HCT116 (cell line): ENCODE results near the gene CTNND1. TPM values are rescaled to one million over a fixed set of nuclear protein-coding genes. Genes with fewer than 3 reads are reported as not detected.

Experiments used
- ATAC-seq: fragments of 200-7000 bp; cut with Tn5 transposase; 2 replicates; pipeline ENCODE4 v1.9.1; 2020; ENCODE audit warnings: mild to moderate bottlenecking, moderate library complexity
- BruUV-seq: library from RNA; stranded (reverse); fragments of 400-500 nt; replicated peaks from 2 replicates; lab custom pipeline; 2021; lab: Mats Ljungman, UMichigan
- CTCF ChIA-PET: fragments of 300-600 bp; sonication (Branson Sonifier 250); formaldehyde crosslinking; loops from one replicate; lab custom pipeline; 2021; ENCODE audit warnings: antibody characterized with exemption; lab: Charles Lee
- POLR2A ChIA-PET: fragments of 300-600, 350-600 bp; sonication (Branson Sonifier 250); formaldehyde crosslinking; loops from one replicate; lab custom pipeline; 2021; ENCODE audit warnings: antibody characterized with exemption; lab: Charles Lee
- RAD21 ChIA-PET, 2 experiments: fragments of 300-600 bp; sonication (Branson Sonifier 250); formaldehyde crosslinking; loops; one replicate each; lab custom pipeline; 2023; ENCODE audit warnings: low total read pairs in 2 of 2; ENCODE audit not compliant: uncharacterized antibody in 2 of 2, unreplicated experiment in 2 of 2, low non-redundant PET in 1 of 2; lab: Charles Lee
- DNase-seq: peaks from one replicate; pipeline ENCODE4 v3.0.0-alpha.2; 2010; ENCODE audit warnings: low read depth, low spot score
- H2AFZ ChIP-seq: fragments of 200-600 bp; shearing (Covaris generic), sonication (generic); 2 replicates; pipeline ENCODE4 v1.6.1; 2017; ENCODE audit warnings: low read depth, mixed run types, mixed read lengths, antibody characterized with exemption, low read length; ENCODE audit not compliant: poor library complexity, severe bottlenecking
- H3K27ac ChIP-seq: 2 replicates; pipeline ENCODE4 v1.5.1; 2012; ENCODE audit warnings: low read depth, low read length
- H3K27me3 ChIP-seq: fragments of 200-600 bp; sonication (generic); 2 replicates; pipeline ENCODE4 v1.6.1; 2016; ENCODE audit warnings: mixed run types, low read length, mixed read lengths; ENCODE audit not compliant: insufficient read depth
- H3K36me3 ChIP-seq, 2 experiments: fragments of 200-500 bp in 1 of 2; fragments of 200-600 bp in 1 of 2; sonication (Bioruptor generic) in 1 of 2; sonication (generic) in 1 of 2; 2 replicates each; pipeline versions ENCODE4 v1.5.1 to v1.6.1; 2014 to 2016; ENCODE audit warnings: low read length in 2 of 2, inconsistent platforms in 1 of 2, mixed read lengths in 1 of 2, mixed run types in 1 of 2; ENCODE audit not compliant: insufficient read depth in 2 of 2, control insufficient read depth in 1 of 2
- H3K4me1 ChIP-seq, 2 experiments: fragments of 200-600 bp in 1 of 2; sonication (generic) in 1 of 2; 2 replicates each; pipeline versions ENCODE4 v1.5.1 to v1.6.1; 2012 to 2017; ENCODE audit warnings: low read length in 2 of 2, inconsistent platforms in 1 of 2, mild to moderate bottlenecking in 1 of 2, mixed read lengths in 1 of 2, mixed run types in 1 of 2, moderate library complexity in 1 of 2; ENCODE audit not compliant: insufficient read depth in 2 of 2, control insufficient read depth in 1 of 2
- H3K4me2 ChIP-seq: fragments of 200-600 bp; sonication (generic); 2 replicates; pipeline ENCODE4 v1.6.1; 2017; ENCODE audit warnings: mixed run types, low read length, mixed read lengths
- H3K4me3 ChIP-seq, 2 experiments: fragments of 200-600 bp in 1 of 2; sonication (generic) in 1 of 2; replicated peaks in 1 of 2; 2 replicates each; pipeline ENCODE4 v1.5.1; 2011 to 2016; ENCODE audit warnings: low read length in 2 of 2, control low read depth in 1 of 2, low read depth in 1 of 2, mild to moderate bottlenecking in 1 of 2, mixed read lengths in 1 of 2, mixed run types in 1 of 2
- H3K79me2 ChIP-seq: fragments of 200-600 bp; sonication (generic); 2 replicates; pipeline ENCODE4 v1.6.1; 2017; ENCODE audit warnings: mild to moderate bottlenecking, mixed run types, low read length, moderate library complexity, mixed read lengths; ENCODE audit not compliant: insufficient read depth
- H3K9ac ChIP-seq: fragments of 200-600 bp; sonication (generic); 2 replicates; pipeline ENCODE4 v1.6.1; 2016; ENCODE audit warnings: low read length, mixed read lengths
- H3K9me2 ChIP-seq: fragments of 200-600 bp; sonication (generic), shearing (Covaris generic); 2 replicates; pipeline ENCODE4 v1.6.1; 2017; ENCODE audit warnings: mixed run types, mild to moderate bottlenecking, moderate library complexity; ENCODE audit not compliant: insufficient read depth
- H3K9me3 ChIP-seq, 2 experiments: fragments of 200-500 bp in 1 of 2; fragments of 200-600 bp in 1 of 2; sonication (Bioruptor generic) in 1 of 2; sonication (generic) in 1 of 2; 2 replicates each; pipeline ENCODE4 v1.6.1; 2014 to 2017; ENCODE audit warnings: low read length in 2 of 2, mixed read lengths in 2 of 2, inconsistent platforms in 1 of 2, low read depth in 1 of 2, mild to moderate bottlenecking in 1 of 2, mixed run types in 1 of 2, moderate library complexity in 1 of 2; ENCODE audit not compliant: control insufficient read depth in 1 of 2, insufficient read depth in 1 of 2
- H4K20me1 ChIP-seq: fragments of 200-600 bp; sonication (generic), shearing (Covaris generic); 2 replicates; pipeline ENCODE4 v1.6.1; 2017; ENCODE audit warnings: mixed run types, mild to moderate bottlenecking, moderate library complexity; ENCODE audit not compliant: insufficient read depth
- ELF1 ChIP-seq: IDR thresholded peaks from 2 replicates; pipeline ENCODE4 v1.6.1; 2012; ENCODE audit warnings: low read depth, borderline replicate concordance
- EZH2 ChIP-seq: fragments of 200-600 bp; sonication (generic); IDR thresholded peaks from 2 replicates; pipeline ENCODE4 v1.6.1; 2017; ENCODE audit warnings: antibody characterized with exemption, mixed run types
- FOSL1 ChIP-seq: IDR thresholded peaks from 2 replicates; pipeline ENCODE4 v1.6.1; 2012; ENCODE audit warnings: low read depth
- JUND ChIP-seq: IDR thresholded peaks from 2 replicates; pipeline ENCODE4 v1.6.1; 2012
- POLR2A ChIP-seq: IDR thresholded peaks from 2 replicates; pipeline ENCODE4 v1.7.0; 2011; ENCODE audit warnings: borderline replicate concordance; ENCODE audit not compliant: insufficient read depth, insufficient read length; ENCODE audit errors: extremely low read depth
- POLR2AphosphoS5 ChIP-seq: IDR thresholded peaks from 2 replicates; pipeline ENCODE4 v1.6.1; 2011; ENCODE audit warnings: mild to moderate bottlenecking, low read depth, low read length, moderate library complexity
- RAD21 ChIP-seq: IDR thresholded peaks from 2 replicates; pipeline ENCODE4 v1.6.1; 2012; ENCODE audit warnings: low read depth, mild to moderate bottlenecking
- SP1 ChIP-seq: IDR thresholded peaks from 2 replicates; pipeline ENCODE4 v1.6.1; 2012; ENCODE audit warnings: low read depth
- SRF ChIP-seq: IDR thresholded peaks from 2 replicates; pipeline ENCODE4 v1.6.1; 2012; ENCODE audit warnings: low read depth
- intact Hi-C: fragments of 100-400 bp; cut with micrococcal nuclease; formaldehyde crosslinking; loops from 2 replicates; pipeline ENCODE4 v1.10.0; 2022
- total RNA-seq: library from RNA; stranded (reverse); gene quantifications from one replicate; pipeline ENCODE4 v1.2.1, GENCODE V29; 2021; ENCODE audit not compliant: unreplicated experiment
- TF ChIP-seq, protein P1 (sequence below): IDR thresholded peaks from 2 replicates; pipeline ENCODE4 v1.6.1; 2012; ENCODE audit warnings: low read depth
- TF ChIP-seq, protein P2 (sequence below): IDR thresholded peaks from 2 replicates; pipeline ENCODE4 v1.6.1; 2012
- TF ChIP-seq, protein P3 (sequence below), 3 experiments: fragments of 200-600 bp in 1 of 3; sonication (generic) in 1 of 3; IDR thresholded peaks in 2 of 3; conservative IDR thresholded peaks in 1 of 3; 2 replicates each; pipeline ENCODE4 v1.5.1; 2012 to 2017; ENCODE audit warnings: low read depth in 2 of 3, low read length in 2 of 3, antibody characterized with exemption in 1 of 3, borderline replicate concordance in 1 of 3, control low read depth in 1 of 3, mild to moderate bottlenecking in 1 of 3, mixed read lengths in 1 of 3, mixed run types in 1 of 3, moderate library complexity in 1 of 3; ENCODE audit not compliant: insufficient read depth in 1 of 3

Gene CTNND1
- total RNA-seq, 1 experiment from 2014 or later, result 157 TPM

DNA sequence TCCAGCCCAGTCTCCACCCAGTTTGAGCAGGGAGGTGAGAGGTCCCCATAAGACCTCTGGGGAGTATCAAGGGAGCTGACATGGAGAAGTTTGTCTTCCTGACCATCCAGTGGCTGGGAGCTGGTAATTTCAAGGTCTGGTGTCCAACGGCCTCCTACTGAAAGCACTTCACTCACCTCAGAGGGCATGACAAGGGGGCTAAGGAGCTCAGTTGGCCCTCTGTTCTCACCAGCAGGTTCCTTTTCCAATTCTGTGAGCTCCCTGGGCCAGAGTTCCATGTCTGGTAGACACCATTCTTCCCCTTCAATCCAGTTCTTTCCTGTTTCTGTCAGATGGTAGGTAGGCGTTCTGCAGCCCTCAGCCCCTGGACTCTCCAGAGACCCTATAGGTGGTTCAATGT, 17.2 kb upstream of the CTNND1 start:
- Histone ChIP-seq H3K4me2 (no peak overlapping the region), H3K79me2 (peaks cover 26% of the 10 kb centered on the region), H3K27ac (no peak overlapping the region), H3K36me3 (peaks cover 12 to 27% of the 10 kb centered on the region in 2 experiments; a peak in 3 of 4 replicates), H3K27me3 (no peaks in the 10 kb centered on the region), H3K4me1 (peaks cover 0 to 17% of the 10 kb centered on the region in 2 experiments; a peak in 2 of 4 replicates), H3K9me2 (no peaks in the 10 kb centered on the region), H2AFZ (no peak overlapping the region), H3K4me3 (no peak overlapping the region), H3K9ac (no peak overlapping the region), H3K9me3 (no peaks in the 10 kb centered on the region), H4K20me1 (no peaks in the 10 kb centered on the region)
- POLR2A ChIA-PET, result no interaction called here
- no TSS peak for BruUV-seq
- DNase-seq (no peak), ATAC-seq (no peak)
- intact Hi-C loops, result loop anchor here (5.0 kb wide), 1 partner anchor 768 kb away; no protein-coding TSS in a partner anchor
- RAD21 ChIA-PET, result no interaction called here
- CTCF ChIA-PET, result no interaction called here
- TF ChIP-seq EZH2 (no peak), SRF (no peak), POLR2AphosphoS5 (no peak), RAD21 (no peak), JUND (no peak), SP1 (no peak), FOSL1 (no peak), ELF1 (no peak), POLR2A (no peak)
- TF ChIP-seq, protein P1, sequence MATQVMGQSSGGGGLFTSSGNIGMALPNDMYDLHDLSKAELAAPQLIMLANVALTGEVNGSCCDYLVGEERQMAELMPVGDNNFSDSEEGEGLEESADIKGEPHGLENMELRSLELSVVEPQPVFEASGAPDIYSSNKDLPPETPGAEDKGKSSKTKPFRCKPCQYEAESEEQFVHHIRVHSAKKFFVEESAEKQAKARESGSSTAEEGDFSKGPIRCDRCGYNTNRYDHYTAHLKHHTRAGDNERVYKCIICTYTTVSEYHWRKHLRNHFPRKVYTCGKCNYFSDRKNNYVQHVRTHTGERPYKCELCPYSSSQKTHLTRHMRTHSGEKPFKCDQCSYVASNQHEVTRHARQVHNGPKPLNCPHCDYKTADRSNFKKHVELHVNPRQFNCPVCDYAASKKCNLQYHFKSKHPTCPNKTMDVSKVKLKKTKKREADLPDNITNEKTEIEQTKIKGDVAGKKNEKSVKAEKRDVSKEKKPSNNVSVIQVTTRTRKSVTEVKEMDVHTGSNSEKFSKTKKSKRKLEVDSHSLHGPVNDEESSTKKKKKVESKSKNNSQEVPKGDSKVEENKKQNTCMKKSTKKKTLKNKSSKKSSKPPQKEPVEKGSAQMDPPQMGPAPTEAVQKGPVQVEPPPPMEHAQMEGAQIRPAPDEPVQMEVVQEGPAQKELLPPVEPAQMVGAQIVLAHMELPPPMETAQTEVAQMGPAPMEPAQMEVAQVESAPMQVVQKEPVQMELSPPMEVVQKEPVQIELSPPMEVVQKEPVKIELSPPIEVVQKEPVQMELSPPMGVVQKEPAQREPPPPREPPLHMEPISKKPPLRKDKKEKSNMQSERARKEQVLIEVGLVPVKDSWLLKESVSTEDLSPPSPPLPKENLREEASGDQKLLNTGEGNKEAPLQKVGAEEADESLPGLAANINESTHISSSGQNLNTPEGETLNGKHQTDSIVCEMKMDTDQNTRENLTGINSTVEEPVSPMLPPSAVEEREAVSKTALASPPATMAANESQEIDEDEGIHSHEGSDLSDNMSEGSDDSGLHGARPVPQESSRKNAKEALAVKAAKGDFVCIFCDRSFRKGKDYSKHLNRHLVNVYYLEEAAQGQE, result no peak
- TF ChIP-seq, protein P2, sequence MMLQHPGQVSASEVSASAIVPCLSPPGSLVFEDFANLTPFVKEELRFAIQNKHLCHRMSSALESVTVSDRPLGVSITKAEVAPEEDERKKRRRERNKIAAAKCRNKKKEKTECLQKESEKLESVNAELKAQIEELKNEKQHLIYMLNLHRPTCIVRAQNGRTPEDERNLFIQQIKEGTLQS, result no peak
- TF ChIP-seq, protein P3, sequence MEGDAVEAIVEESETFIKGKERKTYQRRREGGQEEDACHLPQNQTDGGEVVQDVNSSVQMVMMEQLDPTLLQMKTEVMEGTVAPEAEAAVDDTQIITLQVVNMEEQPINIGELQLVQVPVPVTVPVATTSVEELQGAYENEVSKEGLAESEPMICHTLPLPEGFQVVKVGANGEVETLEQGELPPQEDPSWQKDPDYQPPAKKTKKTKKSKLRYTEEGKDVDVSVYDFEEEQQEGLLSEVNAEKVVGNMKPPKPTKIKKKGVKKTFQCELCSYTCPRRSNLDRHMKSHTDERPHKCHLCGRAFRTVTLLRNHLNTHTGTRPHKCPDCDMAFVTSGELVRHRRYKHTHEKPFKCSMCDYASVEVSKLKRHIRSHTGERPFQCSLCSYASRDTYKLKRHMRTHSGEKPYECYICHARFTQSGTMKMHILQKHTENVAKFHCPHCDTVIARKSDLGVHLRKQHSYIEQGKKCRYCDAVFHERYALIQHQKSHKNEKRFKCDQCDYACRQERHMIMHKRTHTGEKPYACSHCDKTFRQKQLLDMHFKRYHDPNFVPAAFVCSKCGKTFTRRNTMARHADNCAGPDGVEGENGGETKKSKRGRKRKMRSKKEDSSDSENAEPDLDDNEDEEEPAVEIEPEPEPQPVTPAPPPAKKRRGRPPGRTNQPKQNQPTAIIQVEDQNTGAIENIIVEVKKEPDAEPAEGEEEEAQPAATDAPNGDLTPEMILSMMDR (IDR thresholded peaks at IDR 0.05 in 2 of 3, conservative IDR thresholded peaks at IDR 0.05 in 1 of 3; ENCODE audit: borderline replicate concordance in 1 of 3, insufficient read depth in 1 of 3, low read depth in 2 of 3, low read length in 2 of 3), result no peak
